HG02938 (cell line): ENCODE results near the gene KNSTRN.
A peak's percentile ranks its signal among the peaks of the same experiment; 100 is the strongest.

Experiments used
- ATAC-seq: cut with Tn5 transposase; IDR thresholded peaks from one replicate; pipeline ENCODE4 v1.9.1; 2021; ENCODE audit warnings: mild to moderate bottlenecking, moderate library complexity; ENCODE audit not compliant: unreplicated experiment

KNSTRN gene

GRCh38 chr15:40425681-40426080 lies 43.2 kb downstream of the KNSTRN start:
- no peak for ATAC-seq

- no peak for ATAC-seq
These were observed 44.7 kb downstream of the KNSTRN start for GRCh38 chr15:40427188-40427587.

GRCh38 chr15:40428185-40428584 lies 45.7 kb downstream of the KNSTRN start:
- ATAC-seq: no peak

GRCh38 chr15:40429068-40429710 lies 46.7 kb downstream of the KNSTRN start:
- no peak for ATAC-seq

- no peak for ATAC-seq
These were observed 47.8 kb downstream of the KNSTRN start for GRCh38 chr15:40430271-40430805.

GRCh38 chr15:40435023-40435709 lies 52.6 kb downstream of the KNSTRN start:
- ATAC-seq: no peak

GRCh38 chr15:40435710-40436089 lies 53.2 kb downstream of the KNSTRN start:
- ATAC-seq: no peak

- no peak for ATAC-seq
These were observed 53.8 kb downstream of the KNSTRN start for GRCh38 chr15:40436116-40436891.

- ATAC-seq: no peak
These were observed 54.6 kb downstream of the KNSTRN start for GRCh38 chr15:40436892-40437751.

GRCh38 chr15:40437752-40438687 lies 55.5 kb downstream of the KNSTRN start:
- no peak for ATAC-seq

- ATAC-seq: no peak
These were observed 56.2 kb downstream of the KNSTRN start for GRCh38 chr15:40438712-40439111.

GRCh38 chr15:40439461-40439959 lies 57.0 kb downstream of the KNSTRN start:
- no peak for ATAC-seq

GRCh38 chr15:40439960-40440742 lies 57.6 kb downstream of the KNSTRN start:
- ATAC-seq: no peak

GRCh38 chr15:40440743-40441564 lies 58.4 kb downstream of the KNSTRN start, which contains the start of gene BAHD1:
Gene BAHD1 (plus strand): TSS chr15:40440953. CDS start chr15:40458465, 17,512 bp downstream.
- peak; percentile 83 for ATAC-seq

GRCh38 chr15:40441565-40442531 lies 59.3 kb downstream of the KNSTRN start:
- ATAC-seq: no peak

GRCh38 chr15:40443255-40443654 lies 60.7 kb downstream of the KNSTRN start:
- no peak for ATAC-seq
